ENCODE measurements around the gene GAPDHS. TPM values are rescaled to one million over a fixed set of nuclear protein-coding genes. Genes with fewer than 3 reads are reported as not detected.

GAPDHS gene
- total RNA-seq, 2 donors from 2014 or later, result not detected

DNA sequence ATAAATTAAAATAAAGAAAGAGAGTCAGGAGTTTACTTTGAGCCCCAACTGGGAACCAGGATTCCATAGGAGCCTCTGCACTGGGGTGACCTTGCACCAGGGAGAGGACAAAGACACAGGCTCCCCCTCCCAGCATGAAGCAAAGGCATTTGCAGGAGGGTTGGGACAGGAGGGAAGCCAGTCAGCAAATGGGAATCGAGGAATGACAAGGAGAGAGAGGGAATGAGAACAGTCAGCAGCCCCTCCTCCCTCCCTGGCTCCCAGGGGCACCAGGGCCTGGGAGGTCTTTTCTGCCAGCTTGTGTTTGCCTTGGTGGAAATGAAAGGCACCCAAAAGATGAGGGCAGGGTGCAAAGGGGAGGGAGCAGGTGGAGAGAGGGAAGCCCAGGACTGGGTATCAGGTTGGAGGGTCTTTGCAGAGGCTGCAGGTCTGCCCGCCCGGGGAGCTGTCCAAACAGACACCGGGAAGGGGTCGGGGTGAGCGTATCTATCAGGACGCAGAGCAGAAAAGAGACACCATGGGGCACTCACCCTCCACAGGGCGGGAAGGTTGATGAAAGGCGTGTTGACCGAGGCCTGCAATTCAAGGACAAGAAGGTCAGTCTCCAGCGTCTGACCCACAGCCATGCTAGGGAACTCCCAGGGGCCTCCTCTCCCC lies 8.9 kb upstream of the GAPDHS start:
- H3K9me3 ChIP-seq, result no peaks in the 10 kb centered on the region
- no peak overlapping the region for H3K27ac ChIP-seq
- no peaks in the 10 kb centered on the region for H3K4me1 ChIP-seq
- TF ChIP-seq, protein P1, sequence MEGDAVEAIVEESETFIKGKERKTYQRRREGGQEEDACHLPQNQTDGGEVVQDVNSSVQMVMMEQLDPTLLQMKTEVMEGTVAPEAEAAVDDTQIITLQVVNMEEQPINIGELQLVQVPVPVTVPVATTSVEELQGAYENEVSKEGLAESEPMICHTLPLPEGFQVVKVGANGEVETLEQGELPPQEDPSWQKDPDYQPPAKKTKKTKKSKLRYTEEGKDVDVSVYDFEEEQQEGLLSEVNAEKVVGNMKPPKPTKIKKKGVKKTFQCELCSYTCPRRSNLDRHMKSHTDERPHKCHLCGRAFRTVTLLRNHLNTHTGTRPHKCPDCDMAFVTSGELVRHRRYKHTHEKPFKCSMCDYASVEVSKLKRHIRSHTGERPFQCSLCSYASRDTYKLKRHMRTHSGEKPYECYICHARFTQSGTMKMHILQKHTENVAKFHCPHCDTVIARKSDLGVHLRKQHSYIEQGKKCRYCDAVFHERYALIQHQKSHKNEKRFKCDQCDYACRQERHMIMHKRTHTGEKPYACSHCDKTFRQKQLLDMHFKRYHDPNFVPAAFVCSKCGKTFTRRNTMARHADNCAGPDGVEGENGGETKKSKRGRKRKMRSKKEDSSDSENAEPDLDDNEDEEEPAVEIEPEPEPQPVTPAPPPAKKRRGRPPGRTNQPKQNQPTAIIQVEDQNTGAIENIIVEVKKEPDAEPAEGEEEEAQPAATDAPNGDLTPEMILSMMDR (IDR thresholded peaks at IDR 0.05), result no peak
- H3K36me3 ChIP-seq, result no peaks in the 10 kb centered on the region
- no peak for DNase-seq (ENCODE audit: low spot score)
- H3K4me3 ChIP-seq, result no peak overlapping the region
- peaks cover 0 to 3% of the 10 kb centered on the region in 2 donors for H3K27me3 ChIP-seq

DNA sequence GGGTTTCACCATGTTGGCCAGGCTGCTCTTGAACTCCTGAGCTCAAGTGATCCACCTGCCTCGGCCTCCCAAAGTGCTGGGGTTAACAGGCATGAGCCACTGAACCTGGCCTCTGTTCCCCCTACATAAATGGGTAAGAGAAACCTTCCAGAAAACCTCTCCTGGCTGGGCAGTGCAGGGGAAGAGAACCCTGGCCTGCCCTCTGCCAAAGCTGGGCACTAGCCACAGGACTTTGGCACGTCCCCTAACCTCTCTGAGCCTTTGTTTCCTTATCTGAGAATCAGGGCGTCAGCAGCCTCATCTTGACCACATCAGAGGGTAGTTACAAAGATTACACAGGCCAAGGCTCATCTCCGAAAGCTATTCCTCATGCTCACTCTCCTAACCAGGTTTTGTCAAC lies 7.4 kb upstream of the GAPDHS start:
- Histone ChIP-seq H3K9me3 (no peaks in the 10 kb centered on the region), H3K36me3 (no peaks in the 10 kb centered on the region), H3K27me3 (peaks cover 0 to 3% of the 10 kb centered on the region in 2 donors), H3K27ac (no peak overlapping the region), H3K4me3 (no peak overlapping the region), H3K4me1 (no peaks in the 10 kb centered on the region)
- no peak for DNase-seq (ENCODE audit: low spot score)
- TF ChIP-seq, protein P1 (IDR thresholded peaks at IDR 0.05), result no peak

DNA sequence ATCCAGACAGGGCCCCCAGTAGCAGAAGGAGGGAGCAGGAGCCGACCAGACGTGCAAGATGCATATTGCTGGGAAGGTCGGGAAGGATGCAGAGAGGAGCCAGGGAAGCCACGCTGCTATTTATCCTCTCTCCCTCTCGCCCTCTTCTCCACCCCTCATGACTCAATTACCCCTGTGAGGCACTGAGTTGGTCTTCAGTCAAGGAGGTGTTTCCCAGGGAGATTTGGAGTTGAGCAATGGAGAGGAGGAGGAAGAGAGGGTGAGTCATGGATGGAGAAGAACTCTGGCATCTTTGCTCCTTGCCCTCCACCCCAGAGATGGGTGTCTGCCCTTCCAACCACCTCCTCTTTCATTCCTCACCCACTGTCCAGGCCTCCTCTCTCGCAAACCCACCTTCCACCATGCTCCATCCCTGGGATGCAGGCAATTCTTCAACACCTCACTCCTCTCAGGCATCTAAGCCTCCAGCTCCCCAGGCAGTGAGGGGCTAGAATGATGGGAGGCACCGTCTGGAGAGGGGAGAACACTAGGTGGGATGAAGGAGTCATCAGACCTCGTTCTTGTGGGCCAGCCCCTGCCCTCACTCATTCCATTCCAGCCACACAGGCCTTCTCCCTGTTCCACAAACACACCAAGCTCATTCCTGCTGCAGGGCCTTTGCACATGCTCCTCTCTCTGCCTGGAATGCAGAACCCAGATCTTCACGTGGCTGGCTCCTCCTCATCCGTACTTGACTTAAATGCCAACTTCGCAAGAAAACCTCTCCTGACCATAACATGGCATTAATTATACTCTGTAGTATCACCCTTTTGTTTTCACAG lies 4.8 kb upstream of the GAPDHS start, which contains the start of gene SBSN:
Gene SBSN (minus strand): TSS at position 94 of the 821 bp plus-strand sequence. CDS start 30 bp downstream, at position 64.
- Histone ChIP-seq H3K4me3 (no peak within 1 kb of the TSS), H3K27ac (no peak within 1 kb of the TSS), H3K27me3 (peaks cover 0 to 3% of the 10 kb centered on the region in 2 donors), H3K9me3 (no peaks in the 10 kb centered on the region), H3K36me3 (no peaks in the 10 kb centered on the region), H3K4me1 (peaks cover 0 to under 1% of the 10 kb centered on the region in 2 donors)
- TF ChIP-seq, protein P1 (IDR thresholded peaks at IDR 0.05), result no peak
- no peak for DNase-seq (ENCODE audit: low spot score)

DNA sequence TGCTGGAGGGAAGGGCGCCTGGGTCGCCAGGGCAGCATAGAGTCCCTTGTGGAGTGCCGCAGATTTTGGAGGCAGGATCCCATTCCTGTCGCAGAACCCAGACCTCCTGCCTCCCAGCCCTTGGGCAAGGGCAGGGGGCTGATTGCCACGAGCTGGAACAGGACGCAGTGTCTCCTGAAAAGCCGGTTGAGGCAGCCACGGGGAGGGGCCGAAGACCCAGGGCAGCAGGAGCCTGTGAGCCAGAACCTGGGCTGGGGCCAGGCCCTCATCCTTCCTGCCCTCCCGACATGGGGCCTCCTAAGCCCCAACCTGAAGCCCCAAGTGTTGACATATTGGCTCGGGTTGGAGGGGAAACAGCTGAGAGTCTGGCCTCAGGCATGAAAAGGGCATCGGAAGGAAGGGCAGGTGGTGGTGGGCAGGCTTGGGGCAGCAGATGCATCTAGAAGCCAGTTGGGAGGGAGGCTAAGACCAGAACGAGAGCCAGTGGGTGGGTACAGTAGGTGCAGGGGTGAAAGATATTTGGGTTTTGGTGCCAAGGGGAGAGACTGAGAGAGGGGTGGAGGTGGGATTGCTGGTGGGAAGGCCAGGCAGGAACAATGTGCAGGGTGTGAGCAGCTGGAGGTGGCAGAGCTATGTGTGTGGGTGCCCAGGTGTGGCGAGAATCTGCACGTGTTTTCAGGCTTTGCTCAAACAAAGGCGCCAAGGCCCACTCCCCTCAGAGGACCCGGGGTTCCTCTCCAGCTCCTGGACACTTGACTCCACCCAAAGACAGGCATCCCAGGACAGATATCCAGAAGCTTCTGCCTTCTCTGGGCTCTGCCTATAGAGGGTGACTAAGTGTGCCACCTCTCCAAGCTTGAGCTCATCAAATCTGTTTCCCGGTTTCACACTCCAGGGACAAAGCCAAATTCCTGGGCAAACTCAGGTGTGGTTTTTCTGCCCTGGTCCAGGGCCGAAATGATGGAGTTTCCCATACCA lies 3.7 kb upstream of the GAPDHS start:
- Histone ChIP-seq H3K27ac (no peak overlapping the region), H3K9me3 (no peaks in the 10 kb centered on the region), H3K36me3 (no peaks in the 10 kb centered on the region), H3K27me3 (peaks cover 0 to 3% of the 10 kb centered on the region in 2 donors), H3K4me3 (no peak overlapping the region), H3K4me1 (peaks cover 0 to 8% of the 10 kb centered on the region in 2 donors)
- no peak for DNase-seq (ENCODE audit: low spot score)
- TF ChIP-seq, protein P1 (IDR thresholded peaks at IDR 0.05), result no peak

DNA sequence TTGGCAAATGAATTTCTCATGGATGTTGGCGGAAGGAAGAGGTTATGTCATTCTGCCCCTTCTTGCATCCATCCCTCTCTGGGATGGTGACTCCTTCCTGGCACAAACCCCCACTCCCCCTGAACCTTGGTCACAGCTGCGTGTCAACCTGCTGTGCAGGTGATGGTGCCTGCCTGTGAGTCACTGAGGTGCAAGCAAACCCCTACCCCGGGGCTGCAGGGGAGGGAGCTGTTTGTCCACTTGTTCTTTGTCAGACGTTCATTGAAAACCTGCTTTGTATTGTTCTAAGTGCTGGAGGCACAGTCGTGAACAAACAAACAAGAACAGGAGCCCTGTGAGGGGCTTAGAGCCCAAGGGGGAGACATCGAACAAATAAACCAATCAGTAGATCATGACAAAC lies 2.0 kb upstream of the GAPDHS start:
- H3K36me3 ChIP-seq, result no peaks in the 10 kb centered on the region
- H3K4me1 ChIP-seq, result peaks cover 0 to 8% of the 10 kb centered on the region in 2 donors
- TF ChIP-seq, protein P1 (IDR thresholded peaks at IDR 0.05), result no peak
- H3K9me3 ChIP-seq, result no peaks in the 10 kb centered on the region
- peaks cover 0 to 3% of the 10 kb centered on the region in 2 donors for H3K27me3 ChIP-seq
- H3K4me3 ChIP-seq, result no peak overlapping the region
- no peak overlapping the region for H3K27ac ChIP-seq
- DNase-seq (ENCODE audit: low spot score), result no peak
